ENCODE data around the gene SPATA31C2. TPM values are rescaled to one million over a fixed set of nuclear protein-coding genes. Genes with fewer than 3 reads are reported as not detected.

Gene SPATA31C2
- total RNA-seq, 1 donor from 2014 or later: not detected

GRCh38 chr9:88087906-88088305 is 50.4 kb downstream of the SPATA31C2 start:
- DNase-seq (ENCODE audit: low read depth): no peak
- H3K36me3 ChIP-seq (ENCODE audit: control insufficient read depth, insufficient read depth, low read length): no peaks in the 10 kb centered on the region
- TF ChIP-seq CTCF (IDR thresholded peaks at IDR 0.05; ENCODE audit: insufficient read depth, low read length, poor library complexity, severe bottlenecking): no peak
- no peaks in the 10 kb centered on the region for H3K27me3 ChIP-seq (ENCODE audit: control insufficient read depth, insufficient read depth, low read length)
- no peak overlapping the region for H3K4me3 ChIP-seq (ENCODE audit: low read depth, low read length)

GRCh38 chr9:88085476-88085875 is 52.8 kb downstream of the SPATA31C2 start:
- Histone ChIP-seq H3K36me3 (ENCODE audit: control insufficient read depth, insufficient read depth, low read length) (no peaks in the 10 kb centered on the region), H3K4me3 (ENCODE audit: low read depth, low read length) (no peak overlapping the region), H3K27me3 (ENCODE audit: control insufficient read depth, insufficient read depth, low read length) (no peaks in the 10 kb centered on the region)
- no peak for TF ChIP-seq CTCF (IDR thresholded peaks at IDR 0.05; ENCODE audit: insufficient read depth, low read length, poor library complexity, severe bottlenecking)
- DNase-seq (ENCODE audit: low read depth): no peak

- Histone ChIP-seq H3K4me3 (ENCODE audit: low read depth, low read length) (no peak overlapping the region), H3K36me3 (ENCODE audit: control insufficient read depth, insufficient read depth, low read length) (no peaks in the 10 kb centered on the region), H3K27me3 (ENCODE audit: control insufficient read depth, insufficient read depth, low read length) (no peaks in the 10 kb centered on the region)
- no peak for DNase-seq (ENCODE audit: low read depth)
- TF ChIP-seq CTCF (IDR thresholded peaks at IDR 0.05; ENCODE audit: insufficient read depth, low read length, poor library complexity, severe bottlenecking): no peak
These were observed 53.7 kb downstream of the SPATA31C2 start for GRCh38 chr9:88084357-88085183.

Other genes starting within 250 kb of the SPATA31C2 start
- gene SPATA31C1, start 220.5 kb downstream of the SPATA31C2 start, total RNA-seq: not detected in 2 replicates
- gene CDK20, start 163.9 kb downstream of the SPATA31C2 start, total RNA-seq: 9.9 and 11.2 TPM in 2 replicates
- gene SPIN1, start 250.0 kb upstream of the SPATA31C2 start, total RNA-seq: 93.0 and 100 TPM in 2 replicates

Data from kidney epithelial cell (primary cell).